Activated CD4-positive, alpha-beta T cell treated with anti-CD3 and anti-CD28 coated beads, Interleukin-2, Interleukin-6, amounts not matched to agents 100 ng/mL and 50 ng/mL, durations not matched to agents 16 hours and 8 hours (primary cell): ENCODE results near the gene BMI1.
A peak's percentile ranks its signal among the peaks of the same experiment; 100 is the strongest.
"Not testable (repeated sequence)": the region's sequence is repeated elsewhere in the genome, so short reads cannot be mapped to it uniquely, and the experiment has no call there.

Experiments used
- DNase-seq: peaks from one replicate; pipeline ENCODE4 v3.0.0-alpha.2; 2020

Gene BMI1

GRCh38 chr10:22340329-22341189 lies 19.7 kb downstream of the BMI1 start:
- peak; percentile 70 for DNase-seq

DNA sequence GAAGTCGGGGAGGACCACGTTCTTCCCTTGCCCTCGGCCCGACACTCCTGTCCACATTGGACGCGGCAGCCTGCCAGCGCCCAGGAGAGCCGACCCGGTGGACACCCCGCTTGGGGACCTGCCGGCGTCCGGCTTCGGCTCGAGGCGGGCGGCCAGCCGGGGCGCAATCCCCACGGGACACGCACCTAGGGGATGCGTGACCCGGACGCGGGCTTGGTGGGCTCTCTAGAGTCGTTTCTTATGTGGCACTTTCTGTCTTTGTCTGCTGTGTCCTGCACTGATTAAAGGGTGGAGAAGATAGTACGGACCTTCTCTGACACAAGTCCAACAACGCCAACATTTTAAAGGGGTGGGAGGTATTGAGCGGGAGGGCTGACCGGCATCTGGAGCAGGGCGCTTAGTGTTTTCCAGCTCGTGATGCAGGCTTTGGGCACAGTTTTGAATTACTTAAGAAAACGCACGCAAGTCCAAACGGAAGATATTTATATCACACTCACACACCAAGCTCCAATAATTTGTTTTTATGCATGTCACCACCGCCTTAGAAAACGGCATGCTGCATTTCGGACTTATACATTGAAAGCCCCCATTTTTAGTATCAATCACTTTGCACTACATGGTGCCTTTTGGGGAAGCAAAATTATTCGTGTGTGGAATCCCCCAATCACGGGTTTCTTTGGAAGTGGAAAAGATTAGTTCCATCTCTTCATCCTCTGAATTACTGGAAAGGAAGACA lies 20.5 kb downstream of the BMI1 start:
- no peak for DNase-seq

GRCh38 chr10:22341926-22342196 lies 21.0 kb downstream of the BMI1 start:
- no peak for DNase-seq

DNA sequence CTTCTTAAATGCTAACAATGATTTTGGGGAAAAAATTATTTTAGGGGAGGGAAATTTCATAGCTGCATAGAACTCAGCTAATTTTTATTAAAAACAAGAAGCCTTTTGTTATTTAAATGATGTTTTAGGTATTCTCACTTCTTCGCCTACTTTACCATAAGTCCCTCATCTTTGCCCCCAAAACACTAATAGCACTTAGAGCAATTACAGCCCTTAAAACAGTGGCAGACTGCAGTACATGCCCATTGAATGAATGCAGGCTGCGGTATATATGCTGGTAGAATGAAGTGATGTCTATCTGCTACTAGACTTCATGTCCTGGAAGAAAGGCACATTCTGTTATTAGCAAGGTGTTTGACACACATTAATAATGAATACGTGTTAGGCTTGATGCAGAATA lies 21.5 kb downstream of the BMI1 start:
- no peak for DNase-seq

DNA sequence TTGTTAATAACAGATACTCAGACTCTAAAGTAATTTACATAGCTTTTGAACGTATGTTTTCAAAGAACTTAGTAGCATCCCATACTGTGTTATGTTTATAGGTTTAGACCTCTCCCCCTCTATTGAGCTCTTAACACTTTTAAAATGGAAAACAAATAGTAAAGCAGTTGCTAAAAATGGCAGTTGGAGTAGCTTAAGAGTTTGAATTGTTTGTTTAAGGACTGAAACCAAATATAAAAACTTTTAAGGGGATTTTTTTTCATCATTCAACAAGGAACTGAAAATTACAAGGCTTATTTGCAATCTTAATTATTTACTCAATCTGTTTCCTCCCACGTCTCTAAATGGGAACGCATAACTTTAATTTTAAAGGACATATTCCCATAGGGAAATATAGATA lies 22.8 kb downstream of the BMI1 start:
- DNase-seq = no peak

- no peak for DNase-seq
Measured at GRCh38 chr10:22344249-22344648, 23.4 kb downstream of the BMI1 start.

DNA sequence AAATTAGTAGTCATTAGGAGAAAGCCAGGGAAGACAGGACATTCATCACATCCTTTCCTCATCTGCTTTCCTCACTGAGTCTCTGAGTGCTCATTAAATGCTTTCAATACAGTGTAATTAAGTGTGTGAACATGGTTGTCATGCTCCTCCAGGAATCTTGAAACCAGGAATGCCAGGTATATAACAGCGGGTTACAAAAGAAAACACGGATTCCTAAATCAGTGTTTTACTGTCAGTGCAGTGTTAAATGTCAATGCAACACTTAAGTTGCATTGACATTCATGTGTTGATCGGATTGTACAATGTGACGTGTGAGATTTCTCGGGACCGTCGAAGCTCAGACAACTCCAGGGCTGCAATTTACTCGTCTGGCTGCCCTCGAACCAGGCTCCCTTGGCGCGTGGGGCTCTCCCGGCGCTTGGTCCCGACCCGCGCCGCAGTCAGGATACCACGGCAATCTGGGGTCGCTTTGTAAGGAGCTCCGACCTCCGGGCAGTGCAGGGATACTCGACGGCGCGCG lies 23.9 kb downstream of the BMI1 start:
- DNase-seq = no peak

DNA sequence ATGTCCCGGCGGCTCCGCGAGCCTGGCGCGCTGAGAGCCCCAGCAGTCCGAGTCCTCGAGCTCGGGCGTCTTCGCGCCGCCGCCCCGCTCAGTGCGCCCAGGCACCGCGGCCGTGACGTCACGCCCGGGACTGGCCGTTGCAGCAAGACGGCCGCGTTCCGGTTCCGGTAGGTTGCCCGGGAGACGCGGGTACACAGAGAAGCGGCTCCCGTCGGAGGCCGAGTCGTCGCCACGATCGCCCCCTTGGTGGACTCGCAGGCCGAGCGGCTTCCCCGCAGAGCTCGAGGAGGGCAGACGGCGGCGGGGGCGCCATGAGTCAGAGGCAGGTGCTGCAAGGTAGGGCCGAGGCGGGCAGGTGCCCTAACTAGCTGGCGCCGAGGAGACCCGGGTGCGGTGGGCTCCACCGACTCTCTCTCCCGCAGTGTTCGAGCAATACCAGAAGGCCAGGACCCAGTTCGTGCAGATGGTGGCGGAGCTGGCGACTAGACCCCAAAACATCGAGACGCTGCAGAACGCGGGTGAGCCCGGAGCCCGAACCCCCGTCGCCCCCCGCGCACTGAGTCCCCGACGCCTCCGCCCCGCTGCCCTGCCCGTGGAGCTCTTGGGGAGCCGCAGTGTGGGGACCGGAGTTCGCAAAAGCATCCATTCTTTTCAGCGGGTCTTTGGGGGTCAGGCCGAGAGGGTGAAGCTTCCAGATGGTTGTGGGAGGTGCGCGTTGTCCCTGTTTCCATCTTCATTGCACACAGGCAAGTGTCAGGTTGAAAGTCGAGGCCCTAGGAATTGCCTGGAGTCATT lies 24.6 kb downstream of the BMI1 start, which contains the start of gene SPAG6:
Gene SPAG6, plus strand, starts transcription at position 196 of the 795 bp plus-strand sequence. Its CDS starts 116 bp downstream, at position 312.
- peak; percentile 72 for DNase-seq

GRCh38 chr10:22346096-22346661 lies 25.3 kb downstream of the BMI1 start:
- DNase-seq = no peak

- DNase-seq = no peak
Measured at GRCh38 chr10:22349755-22350154, 28.9 kb downstream of the BMI1 start.

DNA sequence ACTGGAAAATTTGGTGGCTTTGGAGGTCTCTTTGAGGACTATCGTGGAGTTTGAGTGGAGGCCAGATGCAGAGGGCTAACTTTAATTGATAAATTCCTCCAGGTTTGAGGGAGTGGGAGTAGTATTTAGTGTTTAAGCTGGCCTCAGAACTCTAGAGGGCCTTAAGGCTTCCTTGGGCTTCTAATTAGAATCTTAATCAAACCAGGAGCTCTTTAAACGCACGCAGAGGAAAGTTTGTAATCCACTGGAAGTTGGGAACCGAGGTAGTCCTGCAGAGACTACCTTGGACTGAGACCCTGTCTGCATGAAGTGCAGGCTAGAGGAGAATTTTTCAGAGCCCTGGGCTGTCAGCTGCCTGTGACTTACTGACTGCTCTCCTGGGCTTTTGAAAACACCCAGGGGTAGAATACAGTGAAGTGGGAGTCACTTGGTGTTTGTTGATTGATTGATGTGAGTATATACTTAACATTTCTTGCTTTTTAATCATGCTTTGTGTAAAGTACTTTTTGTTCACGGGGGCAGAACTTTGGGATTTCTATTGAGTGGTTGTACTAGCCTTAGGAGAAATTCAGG lies 30.3 kb downstream of the BMI1 start:
- DNase-seq = no peak

- DNase-seq = no peak
Measured at GRCh38 chr10:22356324-22356873, 35.5 kb downstream of the BMI1 start.

GRCh38 chr10:22357770-22358169 lies 36.9 kb downstream of the BMI1 start:
- not testable (repeated sequence) for DNase-seq

DNA sequence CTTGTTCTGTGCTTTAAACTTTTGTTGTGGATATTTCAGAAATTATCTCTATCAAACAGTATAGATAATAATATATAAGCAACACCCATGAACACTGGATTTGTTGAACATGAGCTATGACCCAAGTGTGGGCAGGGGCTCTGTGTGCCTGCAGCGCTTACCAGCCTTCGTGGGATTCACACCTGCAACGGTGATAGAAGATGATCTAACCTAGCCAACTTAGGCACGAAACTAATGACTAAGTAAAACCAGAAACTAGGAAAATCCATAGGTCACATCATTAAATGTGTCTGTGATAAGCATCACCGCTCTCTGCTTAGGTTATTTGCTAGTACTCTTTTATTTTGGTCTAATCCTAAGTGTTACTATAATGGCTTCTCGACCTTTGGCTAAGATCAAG lies 42.4 kb downstream of the BMI1 start:
- DNase-seq = peak; percentile 24

- DNase-seq = no peak
Measured at GRCh38 chr10:22364407-22365140, 43.7 kb downstream of the BMI1 start.

- no peak for DNase-seq
Measured at GRCh38 chr10:22365233-22365632, 44.3 kb downstream of the BMI1 start.

DNA sequence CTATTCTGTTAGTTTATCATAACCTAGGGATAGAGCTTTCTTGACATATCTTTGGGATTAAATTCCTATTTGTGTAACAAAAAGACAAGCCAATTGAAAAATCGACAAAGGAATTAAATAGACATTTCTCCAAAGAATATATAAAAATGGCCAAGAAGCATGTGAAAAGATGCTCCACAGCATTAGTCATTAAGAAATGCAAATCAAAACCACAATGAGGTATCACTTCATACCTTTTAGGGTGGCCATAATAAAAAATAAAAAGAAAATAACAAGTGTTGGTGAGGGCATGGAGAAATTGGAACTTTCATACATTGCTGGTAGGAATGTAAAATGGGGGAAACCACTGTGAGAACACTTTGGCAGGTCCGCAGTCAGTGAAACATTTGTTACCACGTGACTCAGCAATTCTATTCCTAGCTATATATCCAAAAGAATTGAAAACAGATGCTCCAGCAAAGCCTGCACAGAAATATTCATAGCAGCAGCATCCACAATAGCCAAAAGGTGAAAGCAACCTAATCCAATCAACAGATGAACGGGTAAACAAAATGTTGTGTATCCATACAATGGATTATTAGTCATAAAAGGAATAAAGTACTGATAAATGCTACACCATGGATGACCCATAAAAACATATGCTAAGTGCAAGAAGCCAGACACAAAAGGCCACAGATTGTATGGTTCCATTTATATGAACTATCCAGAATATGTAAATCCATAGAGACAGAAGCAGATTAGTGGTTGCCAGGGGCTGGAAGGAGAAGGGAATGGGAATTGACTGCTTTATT lies 44.9 kb downstream of the BMI1 start:
- DNase-seq = no peak

GRCh38 chr10:22366435-22366703 lies 45.5 kb downstream of the BMI1 start:
- no peak for DNase-seq

GRCh38 chr10:22366771-22367170 lies 45.9 kb downstream of the BMI1 start:
- no peak for DNase-seq

DNA sequence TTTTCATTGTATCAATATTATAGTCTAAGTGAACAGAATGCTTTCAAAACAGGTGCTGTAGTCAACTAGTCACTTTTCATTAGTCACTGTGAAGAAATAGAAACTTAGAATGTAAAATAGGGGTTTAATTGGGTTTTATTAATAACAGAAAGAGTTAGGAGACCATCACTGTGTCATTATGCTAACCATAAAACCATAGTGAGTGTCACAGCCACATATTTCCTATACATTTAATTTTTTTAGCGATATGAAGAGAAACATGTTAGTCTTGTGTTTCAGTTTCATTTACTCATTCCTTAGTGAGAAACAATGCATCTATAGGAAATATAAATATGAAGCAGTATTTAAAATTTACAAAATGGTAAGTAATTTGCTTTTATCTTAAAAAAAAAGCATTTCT lies 46.6 kb downstream of the BMI1 start:
- DNase-seq = peak; percentile 22

DNA sequence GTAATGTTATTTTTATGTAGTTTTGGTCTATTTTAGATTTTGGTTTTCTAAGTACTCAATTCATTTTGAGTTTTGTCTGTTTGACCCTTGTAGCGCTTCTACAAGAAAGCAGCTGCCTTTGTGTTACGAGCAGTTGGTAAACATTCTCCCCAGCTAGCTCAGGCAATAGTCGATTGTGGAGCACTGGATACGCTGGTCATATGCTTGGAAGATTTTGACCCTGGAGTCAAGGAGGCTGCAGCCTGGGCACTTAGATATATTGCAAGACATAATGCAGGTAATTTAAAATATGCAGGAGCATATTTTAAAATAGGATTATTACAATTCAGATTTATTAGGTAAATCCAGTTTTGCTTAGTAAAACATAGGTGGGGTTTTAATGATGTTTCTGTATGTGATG lies 47.5 kb downstream of the BMI1 start:
- DNase-seq = no peak
